Activated T-cell treated with anti-CD3 and anti-CD28 coated beads, Interleukin-2, amount 50 U/mL, for 4 hours (primary cell): Measurements from ENCODE around the gene UNKL. TPM values are rescaled to one million over a fixed set of nuclear protein-coding genes. Genes with fewer than 3 reads are reported as not detected.

Source experiments
- ATAC-seq, 2 donors: fragments of 200-7000 bp; cut with Tn5 transposase; one replicate each; pipeline ENCODE4 v1.10.0; 2021
- DNase-seq: peaks from one replicate; pipeline ENCODE4 v3.0.0-alpha.2; 2020
- H3K27me3 Mint-ChIP-seq: one replicate; pipeline ENCODE4 v1.8.0; 2021; ENCODE audit warnings: low read depth, mixed read lengths
- H3K36me3 Mint-ChIP-seq: one replicate; pipeline ENCODE4 v1.8.0; 2022; ENCODE audit warnings: mixed read lengths; ENCODE audit not compliant: insufficient read depth
- H3K4me1 Mint-ChIP-seq: one replicate; pipeline ENCODE4 v1.8.0; 2021; ENCODE audit warnings: low read depth, mixed read lengths
- H3K4me3 Mint-ChIP-seq: one replicate; pipeline ENCODE4 v1.8.0; 2021; ENCODE audit warnings: mild to moderate bottlenecking, moderate library complexity, mixed read lengths
- H3K9me3 Mint-ChIP-seq: one replicate; pipeline ENCODE4 v1.8.0; 2021; ENCODE audit warnings: mixed read lengths
- total RNA-seq, 3 donors: library from RNA; stranded (reverse); gene quantifications; one replicate each; pipeline ENCODE4 v1.2.1, GENCODE V29; 2021

UNKL gene
- total RNA-seq, 3 donors from 2014 or later: 24.5 to 30.2 (median 29.0) TPM

- no peak for ATAC-seq
- H3K4me3 Mint-ChIP-seq: no peak overlapping the region
- DNase-seq: no peak
- H3K36me3 Mint-ChIP-seq: peaks cover 6% of the 10 kb centered on the region
- H3K4me1 Mint-ChIP-seq: peaks cover 14% of the 10 kb centered on the region
- H3K27me3 Mint-ChIP-seq: peaks cover 10% of the 10 kb centered on the region
- H3K9me3 Mint-ChIP-seq: no peaks in the 10 kb centered on the region
Measured at GRCh38 chr16:1327619-1327947, 86.9 kb downstream of the UNKL start.

- peaks cover 6% of the 10 kb centered on the region for H3K36me3 Mint-ChIP-seq
- H3K4me1 Mint-ChIP-seq: peaks cover 9% of the 10 kb centered on the region
- no peaks in the 10 kb centered on the region for H3K9me3 Mint-ChIP-seq
- H3K27me3 Mint-ChIP-seq: peaks cover 8% of the 10 kb centered on the region
- H3K4me3 Mint-ChIP-seq: no peak overlapping the region
- no peak for DNase-seq
- ATAC-seq: no peak
Measured at GRCh38 chr16:1326946-1327618, 87.4 kb downstream of the UNKL start.

- Mint-ChIP-seq H3K36me3 (peaks cover 6% of the 10 kb centered on the region), H3K4me3 (no peak overlapping the region), H3K27me3 (peaks cover 2% of the 10 kb centered on the region), H3K4me1 (peaks cover 3% of the 10 kb centered on the region), H3K9me3 (no peaks in the 10 kb centered on the region)
- DNase-seq (no peak), ATAC-seq (no peak)
Measured at GRCh38 chr16:1326391-1326790, 88.1 kb downstream of the UNKL start.

- peak; percentile 12 to 20 for ATAC-seq
- Mint-ChIP-seq H3K9me3 (no peaks in the 10 kb centered on the region), H3K4me3 (no peak overlapping the region), H3K36me3 (peaks cover 6% of the 10 kb centered on the region), H3K27me3 (no peaks in the 10 kb centered on the region), H3K4me1 (no peaks in the 10 kb centered on the region)
- DNase-seq: no peak
Measured at GRCh38 chr16:1325673-1326371, 88.7 kb downstream of the UNKL start.

- H3K4me1 Mint-ChIP-seq: no peaks in the 10 kb centered on the region
- H3K4me3 Mint-ChIP-seq: no peak overlapping the region
- no peaks in the 10 kb centered on the region for H3K27me3 Mint-ChIP-seq
- no peak for DNase-seq
- H3K36me3 Mint-ChIP-seq: peaks cover 8% of the 10 kb centered on the region
- ATAC-seq: no peak
- no peaks in the 10 kb centered on the region for H3K9me3 Mint-ChIP-seq
Measured at GRCh38 chr16:1325261-1325660, 89.2 kb downstream of the UNKL start.

GRCh38 chr16:1324286-1324826, 90.1 kb downstream of the UNKL start:
- H3K9me3 Mint-ChIP-seq: no peaks in the 10 kb centered on the region
- no peaks in the 10 kb centered on the region for H3K4me1 Mint-ChIP-seq
- H3K4me3 Mint-ChIP-seq: no peak overlapping the region
- H3K36me3 Mint-ChIP-seq: peaks cover 14% of the 10 kb centered on the region
- ATAC-seq (no peak), DNase-seq (no peak)
- no peaks in the 10 kb centered on the region for H3K27me3 Mint-ChIP-seq

- Mint-ChIP-seq H3K4me3 (no peak overlapping the region), H3K4me1 (no peaks in the 10 kb centered on the region), H3K27me3 (no peaks in the 10 kb centered on the region), H3K9me3 (no peaks in the 10 kb centered on the region), H3K36me3 (peaks cover 16% of the 10 kb centered on the region)
- ATAC-seq: no peak
- DNase-seq: no peak
Measured at GRCh38 chr16:1323296-1324239, 90.9 kb downstream of the UNKL start.

- peaks cover 23% of the 10 kb centered on the region for H3K36me3 Mint-ChIP-seq
- DNase-seq: no peak
- H3K9me3 Mint-ChIP-seq: no peaks in the 10 kb centered on the region
- no peak for ATAC-seq
- no peaks in the 10 kb centered on the region for H3K27me3 Mint-ChIP-seq
- H3K4me1 Mint-ChIP-seq: no peaks in the 10 kb centered on the region
- H3K4me3 Mint-ChIP-seq: no peak overlapping the region
Measured at GRCh38 chr16:1322407-1322806, 92.1 kb downstream of the UNKL start.

- H3K36me3 Mint-ChIP-seq: peaks cover 30% of the 10 kb centered on the region
- H3K27me3 Mint-ChIP-seq: no peaks in the 10 kb centered on the region
- no peaks in the 10 kb centered on the region for H3K9me3 Mint-ChIP-seq
- no peaks in the 10 kb centered on the region for H3K4me1 Mint-ChIP-seq
- ATAC-seq: no peak
- H3K4me3 Mint-ChIP-seq: no peak overlapping the region
- DNase-seq: no peak
Measured at GRCh38 chr16:1320658-1321240, 93.8 kb downstream of the UNKL start.

GRCh38 chr16:1320097-1320496, 94.4 kb downstream of the UNKL start:
- H3K4me3 Mint-ChIP-seq: no peak overlapping the region
- DNase-seq: no peak
- peaks cover 34% of the 10 kb centered on the region for H3K36me3 Mint-ChIP-seq
- no peaks in the 10 kb centered on the region for H3K4me1 Mint-ChIP-seq
- no peaks in the 10 kb centered on the region for H3K27me3 Mint-ChIP-seq
- ATAC-seq: no peak
- no peaks in the 10 kb centered on the region for H3K9me3 Mint-ChIP-seq

- Mint-ChIP-seq H3K9me3 (no peaks in the 10 kb centered on the region), H3K4me1 (peaks cover 5% of the 10 kb centered on the region), H3K27me3 (no peaks in the 10 kb centered on the region), H3K4me3 (no peak overlapping the region), H3K36me3 (peaks cover 34% of the 10 kb centered on the region)
- DNase-seq (no peak), ATAC-seq (no peak)
Measured at GRCh38 chr16:1319041-1319440, 95.5 kb downstream of the UNKL start.

GRCh38 chr16:1318268-1318545, 96.3 kb downstream of the UNKL start:
- peaks cover 12% of the 10 kb centered on the region for H3K4me1 Mint-ChIP-seq
- ATAC-seq: no peak
- no peak for DNase-seq
- H3K27me3 Mint-ChIP-seq: no peaks in the 10 kb centered on the region
- no peaks in the 10 kb centered on the region for H3K9me3 Mint-ChIP-seq
- H3K36me3 Mint-ChIP-seq: peaks cover 32% of the 10 kb centered on the region
- no peak overlapping the region for H3K4me3 Mint-ChIP-seq

GRCh38 chr16:1317479-1318267, 96.8 kb downstream of the UNKL start:
- H3K9me3 Mint-ChIP-seq: no peaks in the 10 kb centered on the region
- H3K4me1 Mint-ChIP-seq: peaks cover 17% of the 10 kb centered on the region
- no peak for DNase-seq
- no peak for ATAC-seq
- no peaks in the 10 kb centered on the region for H3K27me3 Mint-ChIP-seq
- no peak overlapping the region for H3K4me3 Mint-ChIP-seq
- peaks cover 34% of the 10 kb centered on the region for H3K36me3 Mint-ChIP-seq

GRCh38 chr16:1316033-1316405, 98.5 kb downstream of the UNKL start:
- peaks cover 32% of the 10 kb centered on the region for H3K4me1 Mint-ChIP-seq
- H3K36me3 Mint-ChIP-seq: peaks cover 35% of the 10 kb centered on the region
- DNase-seq (no peak), ATAC-seq (no peak)
- no peaks in the 10 kb centered on the region for H3K9me3 Mint-ChIP-seq
- no peak overlapping the region for H3K4me3 Mint-ChIP-seq
- no peaks in the 10 kb centered on the region for H3K27me3 Mint-ChIP-seq
